ENCODE measurements around the gene FAIM2. TPM values are rescaled to one million over a fixed set of nuclear protein-coding genes. Genes with fewer than 3 reads are reported as not detected.

The FAIM2 gene
- polyA plus RNA-seq, 2 of the 4 experiments (the other 2 are of a cell fraction) = 0.23 TPM; not detected in 1

GRCh38 chr12:49946497-49946896 lies 42.8 kb upstream of the FAIM2 start:
- H3K4me2 ChIP-seq = no peak overlapping the region
- 63% methylated on average over 3 of the region's 3 CpGs for WGBS (ENCODE audit: missing lambda C conversion rate)
- ATAC-seq (no peak), FAIRE-seq (no peak), DNase-seq (ENCODE audit: low read depth in 1 of 2, low spot score in 1 of 2) (no peak)
- no peaks in the 10 kb centered on the region for H3K9me3 ChIP-seq
- POLR2A ChIA-PET = no interaction called here
- TF ChIP-seq ATOH8 (CRISPR knock-in tag; IDR thresholded peaks at IDR 0.05; ENCODE audit: low read depth) (no peak), SMC3 (IDR thresholded peaks at IDR 0.05) (no peak), HMGXB4 (CRISPR knock-in tag; IDR thresholded peaks at IDR 0.05; ENCODE audit: borderline replicate concordance) (no peak), POLR2A (IDR thresholded peaks at IDR 0.05; ENCODE audit: low read length) (no peak), NFE2L2 (conservative IDR thresholded peaks at IDR 0.05; ENCODE audit: low read length) (no peak), ZNF302 (CRISPR knock-in tag; IDR thresholded peaks at IDR 0.05) (no peak), ESRRA (IDR thresholded peaks at IDR 0.05; ENCODE audit: borderline replicate concordance, low read length) (no peak), EHMT2 (IDR thresholded peaks at IDR 0.05; ENCODE audit: low read depth) (no peak), POLR2AphosphoS2 (conservative IDR thresholded peaks at IDR 0.05; ENCODE audit: low read length) (no peak), JUNB (IDR thresholded peaks at IDR 0.05) (no peak)
- CTCF ChIA-PET = interaction anchor here (0.8 to 7.7 kb wide), 38 partner anchors 8 to 221 kb away, joined by 3 to 193 read pairs (median 6); partner anchors contain the start of gene AQP5
- 0 out of 3 replicates have a peak, but pooled peaks cover 7% of the 10 kb centered on the region for H3K4me1 ChIP-seq
- no peak overlapping the region for H3K27ac ChIP-seq
- no peak overlapping the region for H3K4me3 ChIP-seq

- CTCF ChIA-PET = interaction anchor here (0.6 to 7.7 kb wide), 57 partner anchors 8 to 242 kb away, joined by 3 to 193 read pairs (median 5); partner anchors contain the start of gene AQP5
- ATAC-seq (no peak), DNase-seq (ENCODE audit: low read depth in 1 of 2, low spot score in 1 of 2) (no peak), FAIRE-seq (no peak)
- TF ChIP-seq RNF2 (IDR thresholded peaks at IDR 0.05; ENCODE audit: borderline replicate concordance, low read depth) (no peak), POLR2A (IDR thresholded peaks at IDR 0.05; ENCODE audit: low read length) (no peak), RAD21 (conservative IDR thresholded peaks at IDR 0.05 in 1 of 2, IDR thresholded peaks at IDR 0.05 in 1 of 2) (no peak), RFX5 (IDR thresholded peaks at IDR 0.05) (no peak), ZSCAN20 (CRISPR knock-in tag; IDR thresholded peaks at IDR 0.05) (no peak), JUN (IDR thresholded peaks at IDR 0.05) (no peak), KDM5A (IDR thresholded peaks at IDR 0.05) (no peak), POLR2AphosphoS2 (conservative IDR thresholded peaks at IDR 0.05; ENCODE audit: low read length) (no peak), NPAS2 (CRISPR knock-in tag; IDR thresholded peaks at IDR 0.05; ENCODE audit: borderline replicate concordance) (no peak), HES2 (IDR thresholded peaks at IDR 0.05) (no peak)
- Histone ChIP-seq H3K9me3 (no peaks in the 10 kb centered on the region), H3K4me1 (0 out of 3 replicates have a peak, but pooled peaks cover 7% of the 10 kb centered on the region), H3K4me2 (peak overlapping the region; percentile 75; the same call in 2 of the 3 replicates), H3K4me3 (no peak overlapping the region), H3K27ac (peak overlapping the region in 1 of 2 experiments; percentile 59; a peak in 3 of 6 replicates)
- POLR2A ChIA-PET = interaction anchor here (0.6 to 1.3 kb wide), 2 partner anchors 101 to 205 kb away, joined by 3 to 7 read pairs; partner anchors contain the start of gene TMBIM6
- WGBS (ENCODE audit: missing lambda C conversion rate) = 81% methylated on average over 9 of the region's 9 CpGs
Measured at GRCh38 chr12:49946086-49946485, 42.4 kb upstream of the FAIM2 start.

- peak overlapping the region; percentile 75 for H3K4me2 ChIP-seq
- H3K9me3 ChIP-seq = no peaks in the 10 kb centered on the region
- 0 out of 3 replicates have a peak, but pooled peaks cover 7% of the 10 kb centered on the region for H3K4me1 ChIP-seq
- FAIRE-seq (peak; percentile 86), DNase-seq (ENCODE audit: low read depth in 1 of 2, low spot score in 1 of 2) (peak; percentile 82 to 93), ATAC-seq (peak; percentile 97 to 99)
- peak overlapping the region; percentile 6 to 59; a peak in 3 of 6 replicates for H3K27ac ChIP-seq
- POLR2A ChIA-PET = interaction anchor here (0.6 to 1.3 kb wide), 3 partner anchors 22 to 204 kb away, joined by 3 to 7 read pairs (median 3); partner anchors contain the start of gene TMBIM6
- CTCF ChIA-PET = interaction anchor here (0.6 to 7.7 kb wide), 63 partner anchors 9 to 243 kb away, joined by 3 to 193 read pairs (median 4); partner anchors contain the start of gene AQP5
- H3K4me3 ChIP-seq = no peak overlapping the region
- WGBS (ENCODE audit: missing lambda C conversion rate) = 19% methylated on average over 28 of the region's 28 CpGs
- peak; percentile 54 to 55; a peak in 4 of 5 replicates for TF ChIP-seq RAD21 (conservative IDR thresholded peaks at IDR 0.05 in 1 of 2, IDR thresholded peaks at IDR 0.05 in 1 of 2)
- TF ChIP-seq REST (IDR thresholded peaks at IDR 0.05) = no peak
- no peak for TF ChIP-seq NFE2L2 (conservative IDR thresholded peaks at IDR 0.05; ENCODE audit: low read length)
- no peak for TF ChIP-seq JUN (IDR thresholded peaks at IDR 0.05)
- no peak for TF ChIP-seq HES2 (IDR thresholded peaks at IDR 0.05)
- TF ChIP-seq TFCP2L1 (CRISPR knock-in tag; IDR thresholded peaks at IDR 0.05) = no peak
- no peak for TF ChIP-seq GATA3 (IDR thresholded peaks at IDR 0.05; ENCODE audit: borderline replicate concordance)
- no peak for TF ChIP-seq MAZ (IDR thresholded peaks at IDR 0.05; ENCODE audit: borderline replicate concordance, low read depth, low read length)
- TF ChIP-seq SMC3 (IDR thresholded peaks at IDR 0.05) = peak; percentile 76
- TF ChIP-seq FOXS1 (CRISPR knock-in tag; IDR thresholded peaks at IDR 0.05) = no peak
Measured at GRCh38 chr12:49945394-49946080, 41.8 kb upstream of the FAIM2 start.

Data from A549 (cell line).